Duodenal mucosa (tissue), 2 donors: Measurements from ENCODE around the gene ACTR2.
A peak's percentile ranks its signal among the peaks of the same experiment; 100 is the strongest.
"Not testable (repeated sequence)": the region's sequence is repeated elsewhere in the genome, so short reads cannot be mapped to it uniquely, and the experiment has no call there.

Source experiments
- H3K27ac ChIP-seq: one replicate; pipeline ENCODE4 v1.7.0; 2013; ENCODE audit warnings: low read depth, low read length
- H3K27me3 ChIP-seq, 2 donors: one replicate each; pipeline ENCODE4 v1.7.0; 2013; ENCODE audit warnings: low read length in 2 of 2, control low read depth in 1 of 2; ENCODE audit not compliant: insufficient read depth in 2 of 2, control insufficient read depth in 1 of 2
- H3K36me3 ChIP-seq, 2 donors: one replicate each; pipeline ENCODE4 v1.7.0; 2013; ENCODE audit warnings: low read length in 2 of 2, control low read depth in 1 of 2; ENCODE audit not compliant: insufficient read depth in 2 of 2, control insufficient read depth in 1 of 2
- H3K4me1 ChIP-seq, 2 donors: one replicate each; pipeline ENCODE4 v1.7.0; 2013; ENCODE audit warnings: low read length in 2 of 2, control low read depth in 1 of 2; ENCODE audit not compliant: insufficient read depth in 2 of 2, control insufficient read depth in 1 of 2
- H3K4me3 ChIP-seq, 2 donors: one replicate each; pipeline ENCODE4 v1.7.0; 2013; ENCODE audit warnings: low read length in 2 of 2, low read depth in 1 of 2
- H3K9ac ChIP-seq, 2 donors: one replicate each; pipeline ENCODE4 v1.7.0; 2013; ENCODE audit warnings: low read length in 2 of 2, low read depth in 1 of 2
- H3K9me3 ChIP-seq, 2 donors: one replicate each; pipeline ENCODE4 v1.7.0; 2013; ENCODE audit warnings: low read length in 2 of 2, control low read depth in 1 of 2; ENCODE audit not compliant: control insufficient read depth in 1 of 2

The ACTR2 gene

DNA sequence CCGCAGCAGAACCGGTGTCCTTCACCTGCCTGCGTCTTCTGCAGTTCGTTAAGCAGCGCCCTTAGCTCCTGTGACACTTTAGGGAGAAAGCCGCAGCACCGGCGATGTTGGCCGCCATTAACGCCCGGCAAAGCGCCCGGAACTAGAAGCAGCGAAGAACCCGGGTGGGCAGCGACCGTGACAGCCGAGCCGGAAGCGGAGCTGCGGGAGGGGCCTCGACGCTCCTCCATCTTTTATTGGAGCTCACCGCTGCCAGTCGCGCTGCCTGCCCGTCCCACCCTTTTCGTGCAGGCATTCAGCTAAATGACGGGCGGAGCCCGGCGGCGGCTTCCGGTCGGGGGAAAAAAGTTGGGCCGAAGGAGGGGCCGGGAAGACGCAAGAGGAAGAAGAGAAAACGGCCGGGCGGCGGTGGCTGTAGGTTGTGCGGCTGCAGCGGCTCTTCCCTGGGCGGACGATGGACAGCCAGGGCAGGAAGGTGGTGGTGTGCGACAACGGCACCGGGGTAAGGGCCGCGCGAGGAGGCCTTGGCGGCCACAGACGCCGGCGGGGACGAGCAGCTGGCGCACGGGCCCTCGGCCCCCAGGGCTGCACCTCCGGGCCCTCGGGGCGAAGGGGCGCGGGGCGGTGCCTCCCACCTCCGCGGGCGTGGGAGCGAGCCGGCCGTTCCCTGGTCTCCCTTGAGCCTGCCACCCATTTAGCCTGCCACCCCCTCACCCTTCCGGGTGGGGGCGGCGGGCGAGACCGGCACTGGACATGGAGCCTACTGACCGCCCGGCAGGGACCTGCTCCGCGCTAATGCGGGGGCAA is at the start of gene ACTR2:
Gene ACTR2 (plus strand): TSS at position 376 of the 807 bp plus-strand sequence. CDS start 79 bp downstream, at position 455.
- Histone ChIP-seq H3K9me3 (no peaks in the 10 kb centered on the region), H3K36me3 (peaks cover 0 to 2% of the 10 kb centered on the region in 2 donors), H3K27ac (peak within 1 kb of the TSS; percentile 99), H3K9ac (peak within 1 kb of the TSS; percentile 97 to 100), H3K4me1 (peaks cover 13 to 17% of the 10 kb centered on the region in 2 donors), H3K4me3 (peak within 1 kb of the TSS; percentile 93 to 99), H3K27me3 (no peaks in the 10 kb centered on the region)

GRCh38 chr2:65182570-65182969 is 45.1 kb upstream of the ACTR2 start:
- Histone ChIP-seq H3K9ac (no peak overlapping the region), H3K4me3 (no peak overlapping the region), H3K9me3 (no peaks in the 10 kb centered on the region), H3K4me1 (peaks cover 24 to 25% of the 10 kb centered on the region in 2 donors), H3K36me3 (no peaks in the 10 kb centered on the region), H3K27me3 (no peaks in the 10 kb centered on the region), H3K27ac (no peak overlapping the region)

- H3K9ac ChIP-seq, H3K36me3 ChIP-seq, H3K9me3 ChIP-seq, H3K27me3 ChIP-seq, H3K27ac ChIP-seq, H3K4me3 ChIP-seq: not testable (repeated sequence)
- peaks cover 16 to 21% of the 10 kb centered on the region in 2 donors for H3K4me1 ChIP-seq
Observed at GRCh38 chr2:65183406-65183805, 44.2 kb upstream of the ACTR2 start.

DNA sequence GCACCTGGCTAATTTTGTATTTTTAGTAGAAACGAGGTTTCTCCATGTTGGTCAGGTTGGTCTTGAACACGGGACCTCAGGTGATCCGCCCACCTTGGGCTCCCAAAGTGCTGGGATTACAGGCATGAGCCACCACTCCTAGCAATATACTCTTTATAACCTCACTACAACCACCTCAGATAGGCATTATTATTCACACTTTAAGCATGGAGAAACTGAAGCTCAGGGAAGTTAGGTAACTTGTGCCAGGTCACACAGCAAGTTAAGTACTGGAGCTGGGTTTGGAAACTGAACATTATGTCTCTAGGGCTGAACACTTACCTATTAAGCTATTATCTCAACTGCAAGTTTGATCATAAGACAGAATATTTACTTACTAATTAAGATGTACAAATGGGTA is 42.6 kb upstream of the ACTR2 start:
- Histone ChIP-seq H3K27ac (no peak overlapping the region), H3K9me3 (no peaks in the 10 kb centered on the region), H3K9ac (no peak overlapping the region), H3K36me3 (no peaks in the 10 kb centered on the region), H3K4me3 (no peak overlapping the region), H3K4me1 (peaks cover 14 to 16% of the 10 kb centered on the region in 2 donors), H3K27me3 (no peaks in the 10 kb centered on the region)

DNA sequence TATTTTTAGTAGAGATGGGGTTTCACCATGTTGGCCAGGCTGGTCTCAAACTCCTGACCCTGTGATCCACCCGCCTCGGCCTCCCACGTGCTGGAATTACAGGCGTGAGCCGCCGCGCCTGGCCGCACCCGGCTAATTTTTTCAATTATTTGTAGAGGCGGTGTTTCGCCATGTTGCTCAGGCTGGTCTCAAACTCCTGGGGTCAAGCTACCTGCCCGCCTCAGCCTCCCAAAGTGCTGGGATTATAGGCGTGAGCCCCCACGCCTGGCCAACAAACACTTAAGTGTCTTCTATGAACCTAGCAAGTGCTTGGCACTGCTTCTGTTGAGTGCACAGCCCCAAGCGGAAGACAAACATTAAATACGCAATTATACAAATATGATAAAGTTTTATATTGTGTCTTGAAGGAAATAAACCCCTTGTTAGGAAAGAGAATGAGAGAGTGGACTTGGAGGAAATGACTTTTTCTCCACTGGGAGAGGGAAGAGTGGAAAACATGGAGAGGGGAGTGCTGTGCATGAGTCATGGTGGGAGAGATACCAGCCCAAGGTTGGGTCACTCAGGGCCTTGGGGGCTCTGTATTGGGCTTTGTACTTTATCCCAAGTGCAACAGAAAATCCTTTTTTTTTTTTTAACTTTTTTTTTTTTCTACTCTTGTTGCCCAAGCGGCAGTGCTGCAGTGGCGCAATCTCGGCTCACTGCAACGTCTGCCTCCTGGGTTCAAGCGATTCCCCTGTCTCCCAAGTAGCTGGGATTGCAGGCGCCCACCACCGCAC is 41.4 kb upstream of the ACTR2 start:
- Histone ChIP-seq H3K9ac (peak overlapping the region in 1 of 2 donors; percentile 55), H3K27ac (peak overlapping the region; percentile 66), H3K36me3 (no peaks in the 10 kb centered on the region), H3K4me1 (peaks cover 14 to 16% of the 10 kb centered on the region in 2 donors), H3K4me3 (no peak overlapping the region), H3K9me3 (no peaks in the 10 kb centered on the region), H3K27me3 (no peaks in the 10 kb centered on the region)

DNA sequence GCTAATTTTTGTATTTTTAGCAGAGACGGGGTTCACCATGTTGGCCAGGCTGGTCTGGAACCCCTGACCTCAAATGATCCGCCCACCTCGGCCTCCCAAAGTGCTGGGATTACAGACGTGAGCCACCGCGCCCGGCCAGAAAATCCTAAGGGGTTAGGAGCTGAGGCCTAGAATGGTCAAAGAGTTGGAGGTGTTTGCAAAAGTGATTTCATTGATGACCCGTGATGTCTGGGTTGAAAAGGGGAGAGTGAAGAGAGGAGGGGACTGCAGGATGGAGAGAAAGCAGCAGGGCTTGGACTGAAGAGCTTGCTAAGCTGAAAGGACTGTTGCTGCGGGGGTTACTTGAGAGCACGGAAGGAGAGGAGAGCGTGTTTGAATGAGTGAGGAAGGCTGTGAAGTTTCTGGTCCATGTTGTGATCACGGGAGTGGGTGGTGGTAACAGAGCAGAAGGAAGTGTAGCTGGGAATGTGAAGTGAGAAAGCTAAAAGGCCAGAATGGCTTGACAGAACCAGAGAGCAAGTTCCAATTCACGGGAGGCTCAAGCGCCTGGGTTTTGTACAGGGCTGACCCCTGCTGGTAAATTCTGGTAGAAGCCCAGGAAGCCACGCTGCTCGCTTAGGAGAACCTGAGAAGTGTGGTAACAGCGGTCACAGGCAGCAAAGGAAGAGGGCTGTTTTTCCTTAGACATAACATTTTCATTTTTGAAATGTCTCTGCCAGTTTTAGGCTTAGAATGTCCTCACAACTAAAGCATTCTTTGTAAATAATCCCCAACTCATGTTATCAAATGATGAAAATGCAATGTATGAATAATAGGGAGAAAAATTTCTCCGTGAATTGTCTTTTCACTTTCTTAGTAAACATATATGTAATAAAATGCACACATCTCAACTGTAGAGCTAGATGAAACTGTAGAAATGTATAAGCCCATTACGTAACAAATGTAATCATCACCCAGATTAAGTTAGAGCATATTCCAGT is 40.5 kb upstream of the ACTR2 start:
- Histone ChIP-seq H3K27me3 (no peaks in the 10 kb centered on the region), H3K9ac (peak overlapping the region; percentile 26 to 55), H3K4me3 (peak overlapping the region in 1 of 2 donors; percentile 50), H3K4me1 (peaks cover 14 to 16% of the 10 kb centered on the region in 2 donors), H3K36me3 (no peaks in the 10 kb centered on the region), H3K9me3 (no peaks in the 10 kb centered on the region), H3K27ac (no peak overlapping the region)

GRCh38 chr2:65193446-65193845 is 34.2 kb upstream of the ACTR2 start:
- H3K27ac ChIP-seq: no peak overlapping the region
- H3K36me3 ChIP-seq: no peaks in the 10 kb centered on the region
- H3K9me3 ChIP-seq: no peaks in the 10 kb centered on the region
- no peak overlapping the region for H3K9ac ChIP-seq
- no peaks in the 10 kb centered on the region for H3K27me3 ChIP-seq
- H3K4me3 ChIP-seq: no peak overlapping the region
- H3K4me1 ChIP-seq: no peaks in the 10 kb centered on the region

DNA sequence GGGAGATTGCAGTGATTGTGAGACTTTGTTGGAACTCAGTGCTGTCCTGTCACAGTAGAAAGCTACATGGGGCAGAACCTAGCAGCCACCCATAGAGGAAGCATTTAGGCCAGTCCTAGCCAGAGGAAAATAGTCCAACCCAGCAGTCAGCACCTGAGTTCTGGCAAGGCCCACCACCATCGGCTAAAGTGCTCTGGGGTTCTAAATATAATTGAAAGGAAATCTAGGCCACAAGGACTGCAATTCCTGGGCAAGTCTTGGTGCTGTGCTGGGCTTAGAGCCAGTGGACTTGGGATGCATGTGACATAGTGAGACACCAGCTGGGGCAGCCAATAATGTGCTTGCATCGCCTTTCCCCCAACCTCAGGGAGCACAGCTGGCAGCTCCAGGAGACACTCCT is 28.9 kb upstream of the ACTR2 start:
- no peak overlapping the region for H3K27ac ChIP-seq

DNA sequence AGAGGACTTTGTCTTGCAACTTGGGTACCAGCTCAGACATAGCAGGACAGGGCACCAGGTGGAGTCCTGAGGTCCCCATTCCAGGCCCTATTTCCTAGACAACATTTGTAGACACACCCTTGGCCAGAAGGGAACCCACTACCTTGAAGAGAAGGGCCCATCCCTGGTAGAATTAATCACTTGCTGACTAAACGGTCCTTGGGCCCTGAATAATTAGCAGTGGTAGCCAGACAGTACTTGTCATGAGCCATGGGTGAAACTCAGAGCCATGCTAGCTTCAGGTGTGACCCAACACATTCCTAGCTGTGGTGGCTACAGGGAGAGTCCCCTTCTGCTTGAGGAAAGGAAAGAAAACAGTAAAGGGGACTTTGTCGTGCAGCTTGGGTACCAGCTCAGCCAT is 28.5 kb upstream of the ACTR2 start:
- Histone ChIP-seq H3K27me3 (no peaks in the 10 kb centered on the region), H3K9ac (no peak overlapping the region), H3K27ac (no peak overlapping the region), H3K36me3 (no peaks in the 10 kb centered on the region), H3K4me3 (no peak overlapping the region), H3K4me1 (no peaks in the 10 kb centered on the region), H3K9me3 (no peaks in the 10 kb centered on the region)

More for the DNA sequence above, 28.9 kb upstream of the ACTR2 start:
- Histone ChIP-seq H3K27me3 (no peaks in the 10 kb centered on the region), H3K9me3 (no peaks in the 10 kb centered on the region), H3K4me1 (no peaks in the 10 kb centered on the region), H3K36me3 (no peaks in the 10 kb centered on the region), H3K4me3 (no peak overlapping the region), H3K9ac (no peak overlapping the region)
